ENCODE results near the gene ETS2. TPM values are rescaled to one million over a fixed set of nuclear protein-coding genes. Genes with fewer than 3 reads are reported as not detected.

Gene ETS2
- 10 to 100 TPM; 44.7 to 61.9 TPM for total RNA-seq

DNA sequence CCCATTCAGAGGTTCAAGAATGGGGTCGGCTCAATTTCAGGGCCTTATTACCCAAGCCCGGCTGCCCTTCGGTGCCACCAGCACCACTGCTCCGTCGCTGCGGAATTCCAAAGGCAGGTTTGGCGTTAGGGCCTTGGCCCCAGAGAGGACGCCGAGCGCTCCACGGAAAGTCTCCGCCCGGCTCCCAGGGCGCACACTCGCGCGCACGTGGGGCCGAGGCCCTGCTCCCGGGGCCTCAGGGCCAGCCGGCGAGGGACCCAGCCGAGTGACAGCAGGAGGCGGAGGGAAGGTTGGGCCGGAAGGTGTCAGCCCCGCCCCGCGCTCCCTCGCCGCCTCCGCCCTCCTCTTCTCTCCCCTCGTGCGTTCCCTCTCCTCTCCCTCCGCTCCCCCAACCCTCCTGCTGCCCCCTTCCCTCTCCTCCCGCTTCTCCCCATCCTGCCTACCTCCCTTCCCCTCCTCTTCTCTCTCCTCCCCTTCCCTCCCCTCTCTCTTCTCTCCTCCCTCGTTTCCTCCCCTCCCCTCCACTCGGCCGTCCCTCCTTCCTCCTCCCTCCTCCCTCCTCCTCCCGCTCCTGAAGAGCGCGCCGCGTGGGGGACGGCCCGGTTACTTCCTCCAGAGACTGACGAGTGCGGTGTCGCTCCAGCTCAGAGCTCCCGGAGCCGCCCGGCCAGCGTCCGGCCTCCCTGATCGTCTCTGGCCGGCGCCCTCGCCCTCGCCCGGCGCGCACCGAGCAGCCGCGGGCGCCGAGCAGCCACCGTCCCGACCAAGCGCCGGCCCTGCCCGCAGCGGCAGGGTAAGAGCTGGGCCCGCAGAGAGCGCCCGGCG, at the start of gene ETS2:
Gene ETS2 (plus strand): TSS at position 602 of the 825 bp plus-strand sequence. CDS start 4,106 bp downstream, outside the sequence.
- peak within 1 kb of the TSS; percentile 96 for H3K27ac Mint-ChIP-seq
- ChIA-PET CTCF (interaction anchor here (0.7 to 3.4 kb wide), 2 partner anchors 36 to 179 kb away, joined by 3 to 14 read pairs; no protein-coding TSS in a partner anchor), POLR2A (interaction anchor here (1.1 to 2.2 kb wide), 2 partner anchors 37 to 39 kb away, joined by 3 to 17 read pairs; no protein-coding TSS in a partner anchor)
- H3K4me3 Mint-ChIP-seq, result peak within 1 kb of the TSS; percentile 86
- H3K27me3 Mint-ChIP-seq, result no peaks in the 10 kb centered on the region
- peak; percentile 89 for DNase-seq
- H3K36me3 Mint-ChIP-seq (ENCODE audit: low read depth), result peaks cover 35% of the 10 kb centered on the region
- H3K9me3 Mint-ChIP-seq (ENCODE audit: low read depth), result no peaks in the 10 kb centered on the region
- intact Hi-C loops (cut with DNase I, micrococcal nuclease), result loop anchor here (1.0 to 10.0 kb wide), 16 partner anchors 25 to 1731 kb away; partner anchors contain the start of genes BRWD1 (in 2 of the 2), HMGN1 (in 1 of the 2), LCA5L (in 1 of the 2) and PIGP (in 1 of the 2)
- ATAC-seq, result peak; percentile 74
- peaks cover 49% of the 10 kb centered on the region for H3K4me1 Mint-ChIP-seq

DNA sequence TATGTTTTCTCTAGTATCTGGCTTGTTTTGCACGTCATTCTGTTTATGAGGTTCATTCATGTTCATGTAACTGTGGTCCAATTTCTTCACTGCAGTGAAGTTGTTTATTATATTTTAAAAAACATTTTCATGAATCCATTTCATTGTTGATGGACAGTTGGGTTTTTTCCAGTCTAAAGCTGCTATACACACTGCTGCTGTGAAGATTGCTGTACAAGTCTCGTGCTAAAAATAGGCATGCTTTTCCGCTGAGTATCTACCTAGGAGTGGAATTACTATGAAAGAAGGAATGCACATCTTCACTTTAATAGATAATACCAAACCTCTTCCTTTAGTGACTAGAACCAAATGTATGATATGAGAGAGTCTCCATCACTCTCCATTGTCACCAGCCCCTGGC, 49.0 kb upstream of the ETS2 start:
- CTCF ChIA-PET, result no interaction called here
- ATAC-seq (no peak), DNase-seq (no peak)
- H3K4me1 Mint-ChIP-seq, result peaks cover 6% of the 10 kb centered on the region
- POLR2A ChIA-PET, result no interaction called here
- no peaks in the 10 kb centered on the region for H3K27me3 Mint-ChIP-seq
- no peaks in the 10 kb centered on the region for H3K36me3 Mint-ChIP-seq (ENCODE audit: low read depth)
- no peak overlapping the region for H3K4me3 Mint-ChIP-seq
- intact Hi-C loops (cut with DNase I, micrococcal nuclease), result no loop called here
- no peaks in the 10 kb centered on the region for H3K9me3 Mint-ChIP-seq (ENCODE audit: low read depth)
- no peak overlapping the region for H3K27ac Mint-ChIP-seq

GRCh38 chr21:38758501-38759214, 47.1 kb upstream of the ETS2 start:
- ChIA-PET CTCF (no interaction called here), POLR2A (no interaction called here)
- DNase-seq, result no peak
- no peaks in the 10 kb centered on the region for H3K36me3 Mint-ChIP-seq (ENCODE audit: low read depth)
- no peak for ATAC-seq
- no peaks in the 10 kb centered on the region for H3K9me3 Mint-ChIP-seq (ENCODE audit: low read depth)
- intact Hi-C loops (cut with DNase I, micrococcal nuclease), result no loop called here
- no peak overlapping the region for H3K4me3 Mint-ChIP-seq
- no peaks in the 10 kb centered on the region for H3K27me3 Mint-ChIP-seq
- peaks cover 6% of the 10 kb centered on the region for H3K4me1 Mint-ChIP-seq
- H3K27ac Mint-ChIP-seq, result no peak overlapping the region

DNA sequence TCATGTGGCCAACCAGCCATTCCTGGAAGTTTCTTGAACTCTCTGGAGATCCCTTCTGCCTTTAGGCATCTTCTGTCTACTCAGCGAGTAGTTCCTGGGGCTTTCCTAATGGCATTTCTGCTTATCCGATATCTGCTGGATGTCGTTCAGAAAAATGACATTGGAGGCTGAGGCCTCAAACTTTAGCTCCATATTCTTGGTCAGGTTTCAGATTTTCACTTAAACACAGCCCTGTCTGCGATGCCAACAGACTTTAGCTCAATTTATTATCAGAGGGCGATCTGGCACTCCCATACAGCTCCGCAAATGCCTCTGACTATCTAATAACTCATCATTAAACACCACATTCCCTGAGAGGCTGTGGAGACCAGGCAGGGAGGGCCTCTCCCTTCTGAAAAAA, 46.3 kb upstream of the ETS2 start:
- Mint-ChIP-seq H3K4me3 (no peak overlapping the region), H3K27ac (no peak overlapping the region), H3K9me3 (ENCODE audit: low read depth) (no peaks in the 10 kb centered on the region), H3K36me3 (ENCODE audit: low read depth) (no peaks in the 10 kb centered on the region), H3K27me3 (no peaks in the 10 kb centered on the region), H3K4me1 (peaks cover 6% of the 10 kb centered on the region)
- POLR2A ChIA-PET, result no interaction called here
- intact Hi-C loops (cut with DNase I, micrococcal nuclease), result no loop called here
- no peak for ATAC-seq
- CTCF ChIA-PET, result no interaction called here
- no peak for DNase-seq

DNA sequence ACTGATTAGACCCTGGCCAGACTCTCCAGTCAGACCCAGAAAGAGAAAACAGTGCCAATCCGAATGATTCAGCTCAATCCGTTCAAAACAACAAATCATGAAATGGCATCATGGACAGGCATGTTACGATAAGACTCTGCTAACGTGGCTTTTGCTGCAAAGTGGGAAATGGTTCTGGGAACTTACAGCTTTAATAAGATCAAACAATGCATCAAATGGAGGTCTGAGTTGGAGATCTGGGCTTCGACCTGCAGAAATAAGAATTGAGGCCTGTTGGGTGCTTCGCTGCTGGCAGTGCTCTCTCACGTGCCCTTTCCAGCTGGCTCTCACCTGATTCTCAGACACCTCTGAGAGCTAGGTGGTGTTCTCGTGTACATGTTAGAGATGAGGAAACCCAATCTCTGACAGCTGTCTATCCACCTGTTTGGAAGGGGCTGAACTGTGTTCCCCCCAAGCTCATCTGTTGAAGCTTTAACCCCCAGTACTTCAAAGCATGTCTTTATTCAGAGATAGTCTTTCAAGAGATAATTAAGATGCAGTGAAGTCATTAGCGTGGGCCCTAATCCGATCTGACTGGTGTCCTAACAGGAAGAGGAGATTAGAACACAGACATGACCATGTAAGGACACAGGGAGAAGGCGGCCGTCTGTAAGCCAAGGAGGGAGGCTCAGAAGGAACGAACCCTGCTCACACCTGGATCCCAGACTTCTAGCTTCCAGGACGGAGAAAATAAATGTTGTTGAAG, 45.5 kb upstream of the ETS2 start:
- peaks cover 4% of the 10 kb centered on the region for H3K36me3 Mint-ChIP-seq (ENCODE audit: low read depth)
- CTCF ChIA-PET, result interaction anchor here (0.6 kb wide), 1 partner anchor 1158 kb away, joined by 3 read pairs; no protein-coding TSS in a partner anchor
- intact Hi-C loops (cut with DNase I, micrococcal nuclease), result loop anchor here in 1 of 2 experiments (10.0 kb wide), 1 partner anchor 625 kb away; a partner anchor contains a TSS

DNA sequence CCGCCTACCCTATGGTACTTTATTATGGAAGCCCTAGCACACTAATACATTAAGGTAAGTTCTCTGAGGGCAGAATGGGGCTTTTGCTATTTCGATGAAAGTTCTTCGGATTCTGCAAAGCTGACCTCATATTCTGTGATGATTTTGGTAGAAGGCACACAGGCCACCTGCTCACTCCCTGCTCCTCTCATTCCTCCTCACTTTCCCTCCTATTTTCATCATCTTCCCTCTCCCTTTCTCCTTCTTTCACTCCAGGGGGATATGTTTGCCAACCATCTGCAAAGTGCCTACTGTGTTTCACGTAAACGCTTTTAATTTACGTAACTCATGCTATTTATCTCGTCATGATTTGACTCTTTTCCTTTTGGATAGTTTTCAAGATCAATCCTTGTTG, 45.0 kb upstream of the ETS2 start:
- peaks cover 8% of the 10 kb centered on the region for H3K4me1 Mint-ChIP-seq
- no peak for DNase-seq
- no peak overlapping the region for H3K27ac Mint-ChIP-seq
- intact Hi-C loops (cut with DNase I, micrococcal nuclease), result loop anchor here in 1 of 2 experiments (10.0 kb wide), 1 partner anchor 624 kb away; a partner anchor contains a TSS
- H3K36me3 Mint-ChIP-seq (ENCODE audit: low read depth), result peaks cover 9% of the 10 kb centered on the region
- POLR2A ChIA-PET, result no interaction called here
- peaks cover 2% of the 10 kb centered on the region for H3K27me3 Mint-ChIP-seq
- CTCF ChIA-PET, result interaction anchor here (0.6 kb wide), 1 partner anchor 114 kb away, joined by 3 read pairs; no protein-coding TSS in a partner anchor
- no peak for ATAC-seq
- H3K9me3 Mint-ChIP-seq (ENCODE audit: low read depth), result peaks cover 4% of the 10 kb centered on the region
- H3K4me3 Mint-ChIP-seq, result no peak overlapping the region

More for the DNA sequence above, 45.5 kb upstream of the ETS2 start:
- no peak for ATAC-seq
- no peak for DNase-seq
- Mint-ChIP-seq H3K4me3 (no peak overlapping the region), H3K27ac (no peak overlapping the region), H3K27me3 (peaks cover 2% of the 10 kb centered on the region), H3K4me1 (peaks cover 8% of the 10 kb centered on the region), H3K9me3 (ENCODE audit: low read depth) (no peaks in the 10 kb centered on the region)
- POLR2A ChIA-PET, result no interaction called here

DNA sequence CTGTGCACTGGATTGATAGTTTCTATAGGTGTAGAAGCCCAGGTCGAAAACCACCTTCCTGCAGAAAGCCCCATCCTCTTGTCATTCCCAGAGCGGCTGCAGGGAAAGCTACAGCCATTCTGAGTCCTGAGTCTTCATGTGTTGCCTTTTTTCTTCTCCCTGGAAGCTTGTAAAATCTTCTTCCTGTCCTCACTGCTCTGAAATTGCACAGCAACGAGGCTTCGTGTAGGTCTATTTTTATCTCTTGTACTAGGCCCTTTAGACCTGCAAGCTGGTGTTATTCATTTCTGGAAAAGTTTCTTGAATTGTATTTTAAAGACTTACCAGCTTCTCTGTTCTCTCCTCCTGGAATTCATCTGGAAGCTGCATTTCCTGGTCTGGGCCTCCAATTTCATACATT, 44.2 kb upstream of the ETS2 start:
- ATAC-seq (no peak), DNase-seq (no peak)
- Mint-ChIP-seq H3K4me3 (no peak overlapping the region), H3K36me3 (ENCODE audit: low read depth) (peaks cover 16% of the 10 kb centered on the region), H3K27me3 (peaks cover 2% of the 10 kb centered on the region), H3K27ac (no peak overlapping the region), H3K4me1 (peaks cover 11% of the 10 kb centered on the region), H3K9me3 (ENCODE audit: low read depth) (peaks cover 8% of the 10 kb centered on the region)
- intact Hi-C loops (cut with DNase I, micrococcal nuclease), result loop anchor here in 1 of 2 experiments (10.0 kb wide), 1 partner anchor 623 kb away; a partner anchor contains a TSS
- POLR2A ChIA-PET, result interaction anchor here (0.6 kb wide), 1 partner anchor 79 kb away, joined by 4 read pairs; no protein-coding TSS in a partner anchor
- CTCF ChIA-PET, result no interaction called here

GRCh38 chr21:38765056-38765455, 40.7 kb upstream of the ETS2 start:
- ChIA-PET CTCF (interaction anchor here (0.5 kb wide), 1 partner anchor 16 kb away, joined by 4 read pairs; no protein-coding TSS in a partner anchor), POLR2A (no interaction called here)
- Mint-ChIP-seq H3K36me3 (ENCODE audit: low read depth) (peaks cover 17% of the 10 kb centered on the region), H3K27me3 (peaks cover 2% of the 10 kb centered on the region), H3K9me3 (ENCODE audit: low read depth) (peaks cover 8% of the 10 kb centered on the region), H3K27ac (peak overlapping the region; percentile 22), H3K4me1 (peaks cover 41% of the 10 kb centered on the region), H3K4me3 (no peak overlapping the region)
- DNase-seq, result no peak
- intact Hi-C loops (cut with DNase I, micrococcal nuclease), result loop anchor here (5.0 to 10.0 kb wide), 3 partner anchors 547 to 1203 kb away; partner anchors contain the start of gene BRWD1 (in 1 of the 2)
- no peak for ATAC-seq

DNA sequence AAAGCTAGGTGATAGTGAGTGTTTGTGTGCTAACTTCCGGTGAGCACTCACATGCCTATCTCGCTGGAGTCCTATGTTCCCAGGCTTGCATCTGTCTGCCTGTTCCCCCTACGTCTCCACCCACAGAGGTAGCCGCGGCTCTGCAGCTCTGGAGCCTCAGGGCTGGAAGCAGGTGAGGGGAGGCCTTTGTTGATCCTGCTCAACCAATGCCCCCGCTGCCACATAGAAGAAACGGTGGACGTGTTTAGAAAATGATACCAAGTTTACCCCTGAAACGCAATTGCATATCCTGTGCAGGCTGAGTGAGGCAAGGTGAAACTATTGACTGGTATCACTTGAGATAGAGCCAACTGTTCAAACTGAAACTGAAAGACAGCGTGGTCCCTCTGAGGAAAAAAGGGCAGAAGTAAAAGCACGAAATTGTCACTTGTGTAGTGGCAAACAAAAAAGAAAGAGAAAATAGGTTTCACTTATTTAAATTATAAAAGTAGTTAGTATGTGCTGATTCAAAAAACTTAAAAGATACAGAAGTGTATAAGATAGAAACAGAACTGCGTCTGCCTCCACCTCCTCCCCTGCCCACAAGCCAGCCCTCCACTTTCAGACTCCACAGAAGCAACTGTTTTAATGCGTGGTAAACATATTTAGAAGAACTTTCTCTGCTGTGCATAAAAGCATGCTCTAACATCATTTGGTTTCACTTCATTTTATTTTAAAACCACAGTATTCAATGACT, 38.6 kb upstream of the ETS2 start:
- DNase-seq (peak; percentile 83), ATAC-seq (peak; percentile 78)
- H3K27me3 Mint-ChIP-seq, result peaks cover 2% of the 10 kb centered on the region
- peak overlapping the region; percentile 97 for H3K27ac Mint-ChIP-seq
- H3K9me3 Mint-ChIP-seq (ENCODE audit: low read depth), result peaks cover 8% of the 10 kb centered on the region
- peak overlapping the region; percentile 46 for H3K4me3 Mint-ChIP-seq
- CTCF ChIA-PET, result interaction anchor here (0.7 kb wide), 1 partner anchor 205 kb away, joined by 3 read pairs; no protein-coding TSS in a partner anchor
- H3K4me1 Mint-ChIP-seq, result peaks cover 56% of the 10 kb centered on the region
- intact Hi-C loops (cut with DNase I, micrococcal nuclease), result loop anchor here (1.0 to 10.0 kb wide), 16 partner anchors 14 to 1205 kb away; partner anchors contain the start of genes ETS2 (in 2 of the 2), BRWD1 (in 1 of the 2), HMGN1 (in 1 of the 2) and PSMG1 (in 1 of the 2)
- peaks cover 17% of the 10 kb centered on the region for H3K36me3 Mint-ChIP-seq (ENCODE audit: low read depth)
- POLR2A ChIA-PET, result interaction anchor here (0.6 to 2.4 kb wide), 8 partner anchors 17 to 137 kb away, joined by 3 to 17 read pairs (median 4); partner anchors contain the start of gene ETS2

GRCh38 chr21:38768471-38769063, 37.2 kb upstream of the ETS2 start:
- H3K4me3 Mint-ChIP-seq, result peak overlapping the region; percentile 46
- peaks cover 2% of the 10 kb centered on the region for H3K27me3 Mint-ChIP-seq
- H3K36me3 Mint-ChIP-seq (ENCODE audit: low read depth), result peaks cover 17% of the 10 kb centered on the region
- peaks cover 8% of the 10 kb centered on the region for H3K9me3 Mint-ChIP-seq (ENCODE audit: low read depth)
- intact Hi-C loops (cut with DNase I, micrococcal nuclease), result loop anchor here (2.0 to 10.0 kb wide), 5 partner anchors 544 to 1402 kb away; partner anchors contain the start of genes BRWD1 (in 2 of the 2) and DYRK1A (in 1 of the 2)
- ChIA-PET CTCF (interaction anchor here (0.5 to 2.4 kb wide), 8 partner anchors 9 to 621 kb away, joined by 3 to 14 read pairs (median 6); no protein-coding TSS in a partner anchor), POLR2A (interaction anchor here (0.7 to 2.4 kb wide), 7 partner anchors 33 to 420 kb away, joined by 3 to 17 read pairs (median 4); partner anchors contain the start of genes ETS2 and PSMG1)
- DNase-seq (peak; percentile 85), ATAC-seq (peak; percentile 59)
- H3K27ac Mint-ChIP-seq, result peak overlapping the region; percentile 97
- H3K4me1 Mint-ChIP-seq, result peaks cover 67% of the 10 kb centered on the region

Data from activated CD4-positive, alpha-beta T cell treated with anti-CD3 and anti-CD28 coated beads for 36 hours (primary cell).